Activated T-helper 9 cell treated with anti-CD3 and anti-CD28 coated beads, Interleukin-2, amount 50 U/mL, for 16 hours (primary cell): ENCODE measurements around the gene UBE2I.
"Not testable (repeated sequence)": the region's sequence is repeated elsewhere in the genome, so short reads cannot be mapped to it uniquely, and the experiment has no call there.

Source experiments
- DNase-seq: peaks from one replicate; pipeline ENCODE4 v3.0.0-alpha.2; 2020; ENCODE audit warnings: low read depth

The UBE2I gene

DNA sequence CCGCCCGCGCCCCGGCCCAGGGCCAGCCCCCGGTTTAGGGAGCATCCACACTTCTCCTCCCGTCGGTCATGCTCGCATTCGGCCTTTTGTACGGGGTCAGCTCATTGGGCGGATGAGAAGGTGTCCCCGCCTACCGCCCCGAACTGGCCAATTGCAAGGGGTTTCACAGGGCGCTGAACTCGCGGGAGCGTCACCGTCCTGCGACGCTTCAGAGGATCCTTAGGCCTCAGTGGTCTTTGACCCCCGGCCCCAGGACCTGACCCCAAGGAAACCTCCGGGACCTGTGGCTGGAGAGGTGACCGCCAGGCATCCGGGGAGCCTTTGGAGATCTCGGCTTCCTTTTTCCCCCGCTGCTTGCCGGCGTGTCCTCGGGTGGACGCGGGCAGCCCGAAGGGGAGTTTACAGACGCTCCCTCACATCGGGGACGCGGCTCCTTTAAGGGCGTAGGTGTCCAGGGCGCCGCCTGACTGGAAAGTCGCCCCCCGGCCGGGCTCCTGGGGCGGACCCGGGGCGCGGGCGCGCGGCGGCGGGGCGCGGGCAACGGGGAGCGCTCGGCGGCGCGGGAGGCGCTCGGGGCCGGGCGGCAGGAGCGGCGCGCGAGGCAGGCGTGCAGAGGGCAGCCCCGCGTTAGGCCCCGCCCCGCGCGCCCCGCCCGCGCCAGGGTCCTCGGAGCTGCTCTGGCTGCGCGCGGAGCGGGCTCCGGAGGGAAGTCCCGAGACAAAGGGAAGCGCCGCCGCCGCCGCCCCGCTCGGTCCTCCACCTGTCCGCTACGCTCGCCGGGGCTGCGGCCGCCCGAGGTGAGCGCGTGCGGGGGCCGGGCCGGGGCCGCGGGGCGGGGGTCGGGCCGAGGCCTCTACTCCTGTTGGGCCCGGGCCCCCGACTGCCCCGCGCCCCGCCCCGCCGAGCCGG lies at the start of gene UBE2I:
Gene UBE2I (plus strand): TSS at position 660 of the 909 bp plus-strand sequence. CDS start 4,395 bp downstream, outside the sequence.
- peak; percentile 95 for DNase-seq

DNA sequence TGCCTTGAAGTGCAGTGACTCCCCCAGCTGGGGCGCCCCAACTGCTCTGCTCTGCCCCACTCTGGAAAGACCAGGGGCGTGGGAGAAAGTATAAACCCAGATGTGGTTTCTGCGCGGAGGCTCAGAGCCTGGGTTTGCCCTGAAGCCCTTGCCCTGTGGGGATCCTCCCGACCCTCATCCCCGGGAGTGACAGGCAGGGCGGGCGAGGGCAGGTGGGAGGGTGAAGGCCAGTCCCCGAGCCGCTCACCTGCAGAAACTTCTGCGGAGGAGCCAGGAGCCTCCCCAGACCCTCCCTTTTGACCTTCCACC lies 49.7 kb upstream of the UBE2I start:
- DNase-seq: no peak

DNA sequence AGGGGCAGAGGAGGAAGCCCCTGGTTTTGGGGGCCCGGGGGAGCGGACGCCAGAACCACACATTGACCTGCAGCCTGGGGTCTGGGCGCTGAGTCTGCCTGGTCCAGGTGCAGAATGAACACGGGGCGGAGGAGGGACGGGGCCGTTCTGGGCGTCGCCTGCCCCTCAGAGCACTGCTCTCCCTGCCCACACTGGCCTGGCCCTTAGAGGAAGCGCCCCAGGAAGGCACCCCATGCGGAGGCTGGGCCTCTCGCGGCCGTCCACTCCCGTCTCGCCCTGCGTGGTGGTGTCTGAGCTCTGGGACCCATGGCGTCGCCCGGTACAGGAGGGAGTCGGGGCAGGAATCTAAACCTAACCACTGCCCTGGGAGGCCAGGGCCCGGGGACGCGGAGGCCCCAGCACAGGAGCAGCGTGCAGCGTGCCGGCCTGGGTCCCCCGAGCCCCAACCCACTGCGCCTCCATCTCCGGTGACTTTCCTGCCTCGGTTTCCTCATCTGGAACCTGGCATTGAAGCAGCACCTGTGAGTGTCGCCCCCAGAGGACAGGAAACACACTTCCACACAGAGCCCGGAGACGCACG lies 49.2 kb upstream of the UBE2I start:
- DNase-seq: no peak

DNA sequence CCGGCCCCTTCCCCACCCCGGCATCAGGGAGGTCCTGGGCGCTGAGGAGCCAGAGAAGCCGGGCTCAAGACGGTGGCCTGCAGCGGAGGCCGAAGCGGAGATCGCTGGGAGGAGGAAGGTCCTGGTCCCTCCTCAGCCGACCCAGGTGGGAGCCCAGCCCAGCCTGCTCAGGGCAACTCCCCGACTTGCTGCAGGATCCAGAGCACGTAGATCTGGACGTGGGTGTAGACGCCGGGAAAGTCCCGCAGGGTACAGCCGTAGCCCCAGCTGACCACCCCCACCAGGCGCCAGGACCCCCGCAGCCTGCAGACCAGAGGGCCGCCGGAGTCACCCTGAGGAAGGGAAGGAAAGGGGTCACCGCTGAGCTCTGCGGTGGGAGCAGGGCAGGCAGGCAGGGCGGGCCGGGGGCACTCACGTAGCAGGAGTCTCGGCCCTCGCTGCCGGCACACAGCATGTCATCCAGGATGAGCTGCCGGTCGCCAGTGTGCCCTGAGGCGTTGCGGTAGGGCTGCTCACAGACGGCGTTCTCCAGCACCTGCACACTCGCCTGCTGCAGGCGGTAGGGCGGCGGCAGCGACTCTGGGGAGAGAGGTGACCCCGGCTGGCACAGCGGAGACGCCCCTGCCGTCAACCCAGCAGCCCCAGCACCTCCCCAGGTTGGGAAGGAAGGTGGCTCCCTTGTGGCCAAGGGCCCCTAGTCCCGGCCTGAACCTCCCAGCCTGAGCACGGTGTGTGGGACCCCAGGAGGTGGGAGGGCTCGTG lies 48.1 kb upstream of the UBE2I start:
- no peak for DNase-seq

DNA sequence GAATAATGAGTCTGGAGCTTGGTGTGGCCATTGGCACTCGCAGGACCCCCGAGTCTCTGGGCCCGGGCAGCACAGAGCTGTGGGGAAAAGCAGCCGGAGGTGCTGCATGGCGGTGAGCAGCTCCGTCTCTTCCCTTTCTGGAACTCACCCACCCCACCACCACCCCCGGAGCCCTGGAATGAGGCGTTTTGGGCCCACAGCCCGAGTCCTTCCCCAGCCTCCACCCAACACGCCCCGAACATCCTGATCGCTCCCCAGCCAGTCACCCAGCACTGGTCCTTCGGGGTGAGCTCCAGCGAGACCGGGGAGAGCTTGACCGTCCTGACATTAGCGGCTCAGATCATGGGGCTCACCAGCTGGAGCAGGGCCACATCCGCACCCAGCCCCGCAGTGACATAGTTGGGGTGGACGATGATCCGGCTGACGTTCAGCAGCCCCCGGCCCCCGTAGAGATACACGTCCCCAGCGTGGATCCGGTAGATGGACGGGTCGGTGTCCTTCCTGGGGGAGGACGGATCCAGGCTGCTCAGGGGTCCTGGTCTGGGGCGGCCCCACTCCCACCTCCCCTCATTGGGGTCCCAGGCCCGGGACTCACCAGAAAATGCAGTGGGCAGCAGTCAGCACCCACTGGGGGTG lies 47.1 kb upstream of the UBE2I start:
- DNase-seq: no peak

DNA sequence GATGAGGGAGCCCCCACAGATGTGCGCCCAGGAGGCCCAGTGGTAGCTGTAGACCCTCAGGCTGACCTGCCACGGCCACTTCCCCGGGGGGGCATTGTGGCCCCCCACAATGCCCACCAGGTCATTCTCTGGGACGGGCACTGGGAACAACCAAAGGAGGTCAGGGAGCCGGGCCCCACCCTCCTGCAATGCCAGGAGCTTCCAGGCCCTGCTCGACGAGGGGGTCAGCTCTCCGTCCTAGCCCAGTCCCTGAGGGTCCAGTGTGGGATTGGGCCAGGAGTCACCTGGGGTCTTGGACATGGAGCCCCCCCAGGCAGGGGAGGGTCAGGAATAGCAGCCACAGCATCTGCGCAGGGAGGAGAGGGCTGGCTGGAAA lies 46.6 kb upstream of the UBE2I start:
- no peak for DNase-seq

DNA sequence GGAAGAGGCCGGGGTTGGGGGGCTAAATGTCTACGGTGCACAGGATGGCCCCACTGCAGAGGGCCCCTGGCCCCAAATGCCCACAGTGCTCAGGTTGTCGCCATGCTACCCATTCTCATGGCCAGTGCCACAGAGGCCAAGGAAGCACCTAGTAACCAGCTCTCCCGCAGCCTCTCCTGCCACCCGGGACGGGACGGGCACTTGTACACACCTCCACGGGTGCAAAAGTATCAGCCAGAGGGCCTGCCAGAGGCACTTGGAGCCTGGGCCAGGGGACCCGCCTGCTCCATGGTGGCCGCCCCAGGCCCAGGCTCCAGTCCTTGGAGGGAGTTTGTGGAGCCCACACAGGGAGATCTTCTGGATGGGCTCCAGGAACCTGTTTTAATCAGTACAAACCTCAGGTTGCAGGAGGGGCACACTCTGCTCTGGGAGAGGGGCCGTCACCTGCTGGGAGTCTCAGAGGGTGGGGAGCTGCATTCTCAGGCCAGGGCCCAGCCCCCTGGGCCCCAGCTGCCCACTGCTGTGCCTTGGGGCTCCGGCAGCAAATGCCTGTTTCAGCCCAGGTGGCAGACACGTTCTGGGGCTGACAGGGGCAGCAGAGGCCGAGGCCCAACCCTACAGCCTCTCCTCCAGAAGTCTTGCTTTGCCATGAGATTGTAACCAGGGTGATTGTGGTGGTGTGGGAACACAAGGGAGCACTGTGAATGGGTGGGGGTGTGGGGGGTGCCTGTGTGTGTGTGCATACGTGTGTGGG lies 45.7 kb upstream of the UBE2I start:
- DNase-seq: no peak

DNA sequence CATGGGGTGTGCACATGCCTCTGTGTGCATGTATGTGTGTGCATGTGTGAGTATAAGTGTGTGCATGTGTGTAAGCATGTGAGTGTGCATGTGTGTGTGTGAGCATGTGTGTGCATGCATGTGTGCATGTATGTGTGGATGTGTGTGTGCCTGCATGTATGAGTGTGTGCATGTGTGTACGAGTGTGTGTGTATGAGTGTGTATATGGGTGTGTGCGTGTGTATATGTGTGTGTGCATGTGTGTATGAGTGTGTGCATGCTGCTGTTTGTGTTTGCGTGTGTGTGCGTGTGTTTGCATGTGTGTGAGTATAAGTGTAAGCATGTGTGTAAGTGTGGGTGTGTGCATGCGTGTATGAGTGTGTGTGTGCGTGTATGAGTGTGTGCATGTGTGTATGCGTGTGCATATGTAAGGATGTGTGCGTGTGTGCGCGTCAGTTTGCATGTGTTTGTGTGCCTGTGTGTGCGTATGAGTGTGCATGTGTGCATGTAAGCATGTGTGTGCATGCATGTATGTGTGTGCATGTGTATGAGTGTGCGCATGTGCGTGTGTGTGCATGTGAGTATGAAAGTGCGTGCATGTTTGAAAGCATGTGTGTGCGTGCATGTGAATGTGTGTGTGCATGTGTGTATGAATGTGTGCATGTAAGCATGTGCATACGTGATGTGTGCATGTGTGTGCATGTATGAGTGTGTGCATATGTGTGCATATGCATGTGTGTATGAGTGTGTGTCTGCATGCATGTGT lies 44.9 kb upstream of the UBE2I start:
- DNase-seq: no peak

DNA sequence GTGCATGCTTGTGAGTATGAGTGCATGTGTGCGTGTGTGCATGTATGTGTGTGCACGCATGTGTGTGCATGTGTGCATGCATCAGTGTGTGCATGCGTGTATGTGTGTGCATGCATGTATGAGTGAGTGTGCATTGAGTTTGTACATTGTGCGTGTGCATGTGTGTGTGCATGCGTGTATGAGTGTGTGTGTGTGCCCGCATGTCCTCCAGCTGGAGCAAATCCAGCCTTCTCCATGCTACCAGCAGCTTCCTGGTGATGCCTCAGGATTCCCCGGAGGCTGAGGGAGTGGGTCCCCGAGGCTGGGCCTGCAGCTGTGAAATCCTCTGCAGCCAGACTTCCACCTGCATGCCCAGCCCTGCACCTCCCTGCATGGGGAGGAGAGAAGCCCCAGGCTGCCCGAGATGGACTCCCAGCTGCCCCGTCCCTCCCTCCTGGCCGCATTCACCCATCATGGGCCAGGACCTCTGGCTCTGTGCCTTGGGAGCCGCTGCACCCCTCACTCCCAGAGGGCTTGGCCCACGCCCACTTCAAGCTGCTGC lies 44.3 kb upstream of the UBE2I start:
- no peak for DNase-seq

DNA sequence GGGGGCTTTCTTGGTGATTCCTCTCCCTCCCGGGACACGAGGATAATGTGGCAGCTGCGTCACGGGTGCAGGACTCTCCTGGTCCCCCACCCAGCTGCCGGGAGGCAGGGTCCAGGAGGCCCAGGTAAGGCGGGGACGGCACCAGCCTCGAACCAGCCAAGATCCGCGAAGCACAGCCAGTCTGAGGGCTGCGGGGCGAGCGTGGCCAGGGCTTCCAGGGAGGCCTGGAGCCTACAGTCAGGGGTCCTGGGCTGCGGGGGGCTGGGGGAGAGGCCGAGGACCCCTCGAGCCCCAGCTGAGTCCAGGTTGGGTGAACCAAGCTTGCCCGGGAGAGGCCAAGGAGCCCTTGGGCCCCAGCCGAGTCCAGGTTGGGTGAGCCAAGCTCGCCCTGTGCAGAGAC lies 43.6 kb upstream of the UBE2I start:
- DNase-seq: no peak

DNA sequence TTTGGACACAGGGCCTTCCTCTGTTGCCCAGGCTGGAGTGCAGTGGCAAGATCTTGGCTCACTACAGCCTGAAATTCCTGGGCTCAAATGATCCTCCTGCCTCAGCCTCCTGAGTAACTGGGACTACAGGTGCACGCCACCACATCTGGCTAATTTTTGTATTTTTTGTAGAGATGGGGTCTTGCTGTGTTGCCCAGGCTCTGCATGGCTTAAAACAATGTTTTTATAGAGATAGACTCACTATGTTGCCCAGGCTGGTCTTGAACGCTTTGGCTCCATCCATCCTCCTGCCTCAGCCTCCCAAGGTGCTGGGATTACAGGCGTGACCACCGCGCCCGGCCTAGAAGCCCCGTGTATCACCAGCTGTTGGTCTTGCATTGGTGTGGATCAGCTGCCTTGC lies 40.0 kb upstream of the UBE2I start:
- DNase-seq: not testable (repeated sequence)

DNA sequence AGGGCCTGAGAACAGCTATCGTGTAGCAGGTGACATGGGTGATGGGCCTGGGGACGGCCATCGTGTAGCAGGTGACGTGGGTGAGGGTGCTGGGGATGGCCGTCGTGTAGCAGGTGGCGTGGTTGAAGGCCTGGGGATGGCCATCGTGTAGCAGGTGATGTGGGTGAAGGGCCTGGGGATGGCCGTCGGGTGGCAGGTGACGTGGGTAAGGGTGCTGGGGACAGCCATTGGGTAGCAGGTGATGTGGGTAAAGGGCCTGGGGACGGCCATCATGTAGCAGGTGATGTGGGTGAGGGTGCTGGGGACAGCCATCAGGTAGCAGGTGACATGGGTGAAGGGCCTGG lies 38.1 kb upstream of the UBE2I start:
- DNase-seq: no peak

DNA sequence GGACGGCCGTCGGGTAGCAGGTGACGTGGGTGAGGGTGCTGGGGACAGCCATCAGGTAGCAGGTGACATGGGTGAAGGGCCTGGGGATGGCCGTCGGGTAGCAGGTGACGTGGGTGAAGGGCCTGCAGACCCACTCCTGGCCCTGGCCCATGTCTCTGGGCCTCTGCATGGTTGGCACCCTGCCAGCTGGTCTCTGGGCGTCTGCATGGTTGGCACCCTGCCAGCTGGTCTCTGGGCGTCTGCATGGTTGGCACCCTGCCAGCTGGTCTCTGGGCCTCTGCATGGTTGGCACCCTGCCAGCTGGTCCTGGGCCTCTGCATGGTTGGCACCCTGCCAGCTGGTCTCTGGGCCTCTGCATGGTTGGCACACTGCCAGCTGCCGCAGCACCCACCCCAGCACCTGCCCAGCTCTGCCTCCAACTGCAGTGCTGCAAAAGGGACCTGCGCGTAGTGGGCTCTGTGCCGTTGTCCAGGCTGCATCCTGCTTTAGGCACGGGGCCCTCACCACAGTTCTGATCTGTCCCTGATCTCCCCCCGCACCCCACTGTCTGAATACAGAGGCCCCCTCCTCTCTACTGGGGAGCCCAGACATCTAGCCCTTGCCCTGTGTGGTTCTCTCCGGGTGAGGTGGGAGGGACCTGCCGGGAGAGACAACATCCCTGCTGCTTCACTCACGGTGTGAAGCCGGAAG lies 37.6 kb upstream of the UBE2I start:
- peak; percentile 9 for DNase-seq

DNA sequence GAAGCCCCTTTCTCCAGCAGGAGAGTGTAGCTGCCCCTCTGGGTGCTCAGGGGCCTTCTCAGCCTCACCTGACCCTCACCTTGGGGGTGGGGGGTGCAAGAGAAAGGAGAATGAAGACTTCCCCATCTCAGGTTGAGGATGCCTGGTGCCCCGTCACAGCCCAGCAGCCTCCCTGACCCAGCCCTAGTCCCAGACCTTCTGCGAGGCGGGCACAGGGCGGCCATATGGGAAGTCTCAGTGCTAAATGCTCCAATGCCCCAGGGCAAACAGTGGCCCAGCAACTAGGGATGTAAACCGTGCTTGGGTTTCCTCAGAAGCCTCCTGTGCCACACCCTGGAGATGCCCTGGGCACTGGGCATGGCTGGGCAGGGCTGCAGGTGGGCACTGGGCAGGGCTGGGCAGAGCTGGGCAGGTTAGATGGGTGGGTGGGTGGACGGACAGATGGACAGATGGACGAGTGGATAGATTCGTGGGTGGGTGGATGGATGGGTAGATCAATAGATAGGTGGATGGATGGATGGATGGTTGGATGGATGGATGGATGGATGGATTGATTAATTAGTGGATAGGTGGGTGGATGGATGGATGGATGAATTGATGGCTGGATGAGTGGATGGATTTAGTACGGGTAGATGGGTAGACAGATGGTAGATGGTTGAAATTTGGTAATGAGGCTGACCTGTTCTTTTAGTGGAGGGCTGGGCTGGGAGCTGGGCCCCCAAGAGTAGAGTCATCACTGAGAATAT lies 36.8 kb upstream of the UBE2I start:
- DNase-seq: no peak

DNA sequence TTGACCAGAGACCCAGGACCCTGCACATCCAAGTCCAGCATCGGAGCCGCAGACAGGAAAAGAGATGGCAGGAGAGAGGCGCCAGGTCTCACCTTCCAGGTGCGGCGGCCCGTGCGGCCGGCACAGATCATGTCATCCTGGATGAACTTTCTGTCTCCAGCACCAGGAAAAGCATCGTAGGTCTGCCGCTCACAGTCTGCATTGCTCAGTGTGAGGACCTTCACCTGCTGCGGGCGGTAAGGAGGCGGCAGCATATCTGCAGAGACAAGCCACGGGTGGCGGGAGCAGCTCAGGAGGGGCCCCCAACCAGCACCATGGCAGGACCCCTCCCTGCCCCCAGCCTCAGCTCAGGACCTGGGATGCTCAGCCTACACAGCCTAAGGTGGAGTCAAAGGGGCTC lies 35.6 kb upstream of the UBE2I start:
- DNase-seq: no peak

DNA sequence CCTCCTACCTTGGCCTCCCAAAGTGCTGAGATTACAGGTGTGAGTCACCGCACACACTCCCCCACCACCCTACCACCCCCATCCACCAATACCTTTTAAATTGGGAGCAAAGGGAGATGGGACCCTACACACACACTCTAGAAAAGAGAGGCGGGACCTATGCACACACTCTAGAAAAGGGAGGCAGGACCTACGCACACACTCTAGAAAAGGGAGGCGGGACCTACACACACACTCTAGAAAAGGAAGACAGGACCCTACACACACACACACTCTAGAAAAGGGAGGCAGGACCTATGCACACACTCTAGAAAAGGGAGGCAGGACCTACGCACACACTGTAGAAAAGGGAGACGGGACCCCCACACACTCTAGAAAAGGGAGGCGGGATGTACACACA lies 34.7 kb upstream of the UBE2I start:
- DNase-seq: no peak

DNA sequence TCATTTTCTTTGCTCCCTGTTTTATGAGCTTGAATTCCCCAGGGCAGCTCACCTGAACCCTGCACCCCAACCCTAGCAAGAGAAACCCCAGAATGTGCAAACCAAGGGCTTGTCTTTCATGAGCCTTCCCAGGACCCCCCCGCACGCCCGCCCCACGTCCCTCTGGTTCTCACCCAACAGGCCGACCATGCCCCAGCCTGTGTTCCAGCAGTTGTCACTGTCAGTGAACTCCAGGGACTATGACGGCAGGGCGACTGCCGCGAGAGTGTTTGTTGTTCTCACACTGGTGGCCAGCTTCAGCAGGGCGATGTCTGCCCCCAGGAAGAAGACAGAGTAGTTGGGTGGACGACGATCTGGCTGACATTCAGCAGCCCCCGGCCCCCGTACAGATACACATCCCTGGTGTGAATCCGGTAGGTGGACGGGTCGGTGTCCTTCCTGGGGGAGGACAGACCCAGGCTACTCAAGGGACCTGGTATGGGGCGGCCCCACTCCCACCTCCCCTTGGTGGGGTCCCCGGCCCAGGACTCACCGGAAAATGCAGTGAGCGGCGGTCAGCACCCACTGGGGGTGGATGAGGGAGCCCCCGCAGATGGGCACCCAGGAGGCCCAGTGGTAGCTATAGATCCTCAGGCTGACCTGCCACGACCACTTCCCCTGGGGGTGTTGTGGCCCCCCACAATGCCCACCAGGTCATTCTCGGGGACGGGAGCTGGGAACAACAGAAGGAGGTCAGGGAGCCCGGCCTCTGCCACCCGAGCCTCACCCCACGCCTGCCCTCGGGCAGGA lies 33.5 kb upstream of the UBE2I start:
- DNase-seq: no peak

DNA sequence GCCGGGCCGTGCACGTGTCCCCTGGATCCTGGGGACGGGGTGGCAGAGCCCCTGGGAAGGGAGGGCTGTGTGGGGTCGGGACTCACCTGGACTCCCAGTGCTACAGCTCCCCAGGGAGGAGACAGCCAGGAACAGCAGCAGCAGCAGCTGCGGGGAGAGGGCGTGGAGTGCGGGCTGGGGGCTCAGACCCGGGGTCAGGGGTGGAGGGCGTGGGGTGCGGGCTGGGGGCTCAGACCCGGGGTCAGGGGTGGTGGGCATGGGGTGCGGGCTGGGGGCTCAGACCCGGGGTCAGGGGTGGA lies 32.9 kb upstream of the UBE2I start:
- DNase-seq: no peak

DNA sequence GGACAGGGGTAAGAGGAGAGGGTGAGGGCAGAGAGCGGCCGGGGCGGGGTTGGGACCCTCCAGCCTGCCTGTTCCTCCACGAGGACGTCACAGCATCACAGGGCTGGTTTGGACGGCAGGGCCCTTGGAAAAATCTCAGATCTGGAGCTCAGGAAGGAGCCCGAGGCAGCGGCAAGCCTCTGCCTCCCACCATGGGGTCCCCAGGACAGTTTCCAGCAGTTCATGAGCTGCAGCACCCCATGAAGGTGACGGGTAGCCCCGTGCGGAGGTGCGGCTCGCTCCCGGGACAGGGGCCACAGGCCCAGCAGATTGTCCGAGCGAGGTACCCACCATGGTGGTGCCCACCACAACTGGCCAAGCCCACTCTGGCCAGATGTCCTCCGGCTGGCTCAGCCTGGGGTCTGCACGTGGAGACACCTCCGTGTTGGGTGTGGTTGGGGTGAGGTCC lies 32.3 kb upstream of the UBE2I start:
- DNase-seq: no peak
